Fibroblast of lung (primary cell): Measurements from ENCODE around the gene KATNA1. TPM values are rescaled to one million over a fixed set of nuclear protein-coding genes. Genes with fewer than 3 reads are reported as not detected.
"Not testable (repeated sequence)": the region's sequence is repeated elsewhere in the genome, so short reads cannot be mapped to it uniquely, and the experiment has no call there.

Source experiments
- DNase-seq, 2 donors: peaks; one replicate each; pipeline versions ENCODE4 v3.0.0 to v3.0.0-alpha.2; 2010; ENCODE audit warnings: low read depth in 2 of 2
- H2AFZ ChIP-seq: 2 replicates; pipeline ENCODE4 v1.5.1; 2012; ENCODE audit warnings: low read length, control low read depth, inconsistent platforms
- H3K27ac ChIP-seq: 2 replicates; pipeline ENCODE4 v1.5.1; 2011; ENCODE audit warnings: low read length, control low read depth; ENCODE audit not compliant: insufficient read depth
- H3K27me3 ChIP-seq: 2 replicates; pipeline ENCODE4 v1.5.1; 2011; ENCODE audit warnings: mild to moderate bottlenecking, low read length; ENCODE audit not compliant: control insufficient read depth, insufficient read depth
- H3K36me3 ChIP-seq: 2 replicates; pipeline ENCODE4 v1.5.1; 2011; ENCODE audit warnings: low read length; ENCODE audit not compliant: control insufficient read depth, insufficient read depth
- H3K4me1 ChIP-seq: 2 replicates; pipeline ENCODE4 v1.5.1; 2011; ENCODE audit warnings: low read length; ENCODE audit not compliant: control insufficient read depth, insufficient read depth; ENCODE audit errors: extremely low read depth
- H3K4me2 ChIP-seq: 2 replicates; pipeline ENCODE4 v1.5.1; 2011; ENCODE audit warnings: low read length, control low read depth; ENCODE audit not compliant: insufficient read depth; ENCODE audit errors: extremely low read depth
- H3K4me3 ChIP-seq, 4 experiments: fragments of 200-600 bp in 1 of 4; sonication (generic) in 1 of 4; replicated peaks in 1 of 4; 2 replicates each; pipeline ENCODE4 v1.5.1; 2011 to 2016; ENCODE audit warnings: low read length in 4 of 4, low read depth in 3 of 4, mild to moderate bottlenecking in 3 of 4, control low read depth in 2 of 4, inconsistent platforms in 1 of 4, mixed read lengths in 1 of 4; ENCODE audit not compliant: insufficient read depth in 1 of 4; ENCODE audit errors: control extremely low read depth in 1 of 4
- H3K79me2 ChIP-seq: 2 replicates; pipeline ENCODE4 v1.5.1; 2012; ENCODE audit warnings: mild to moderate bottlenecking, low read length, inconsistent platforms; ENCODE audit not compliant: control insufficient read depth, insufficient read depth
- H3K9ac ChIP-seq: 2 replicates; pipeline ENCODE4 v1.5.1; 2011; ENCODE audit warnings: mild to moderate bottlenecking, low read length, control low read depth; ENCODE audit not compliant: insufficient read depth
- H3K9me3 ChIP-seq: 2 replicates; pipeline ENCODE4 v1.5.1; 2012; ENCODE audit warnings: low read depth, low read length; ENCODE audit not compliant: control insufficient read depth, insufficient read depth
- H4K20me1 ChIP-seq: 2 replicates; pipeline ENCODE4 v1.5.1; 2011; ENCODE audit warnings: low read length; ENCODE audit not compliant: control insufficient read depth, insufficient read depth; ENCODE audit errors: extremely low read depth
- EZH2 ChIP-seq: IDR thresholded peaks from 2 replicates; pipeline ENCODE4 v1.5.1; 2012; ENCODE audit warnings: low read length, control low read depth, mild to moderate bottlenecking; ENCODE audit errors: missing control alignments
- polyA plus RNA-seq, 2 donors: library from polyadenylated mRNA; depleted of rRNA in 1 of 2; stranded (reverse) in 1 of 2; unstranded in 1 of 2; fragments of >200 nt; gene quantifications; 2 replicates each; pipeline ENCODE4 v1.2.1, GENCODE V29; 2011 to 2012; ENCODE audit warnings: missing spikeins in 1 of 2
- total RNA-seq: library from RNA; depleted of rRNA; stranded (reverse); fragments of >200 nt; gene quantifications from 2 replicates; pipeline ENCODE4 v1.2.1, GENCODE V29; 2014
- TF ChIP-seq, protein P1 (sequence below), 2 donors: IDR thresholded peaks in 1 of 2; conservative IDR thresholded peaks in 1 of 2; 1 replicate in 1 of 2; 2 replicates in 1 of 2; pipeline ENCODE4 v1.5.1; 2011 to 2012; ENCODE audit warnings: low read length in 2 of 2, control low read depth in 1 of 2, inconsistent platforms in 1 of 2, low read depth in 1 of 2, mild to moderate bottlenecking in 1 of 2

KATNA1 gene
- total and polyA plus RNA-seq, 2 donors (not counting 1 experiment from before 2014, with no cell fraction given), result 27.9 to 37.0 TPM

DNA sequence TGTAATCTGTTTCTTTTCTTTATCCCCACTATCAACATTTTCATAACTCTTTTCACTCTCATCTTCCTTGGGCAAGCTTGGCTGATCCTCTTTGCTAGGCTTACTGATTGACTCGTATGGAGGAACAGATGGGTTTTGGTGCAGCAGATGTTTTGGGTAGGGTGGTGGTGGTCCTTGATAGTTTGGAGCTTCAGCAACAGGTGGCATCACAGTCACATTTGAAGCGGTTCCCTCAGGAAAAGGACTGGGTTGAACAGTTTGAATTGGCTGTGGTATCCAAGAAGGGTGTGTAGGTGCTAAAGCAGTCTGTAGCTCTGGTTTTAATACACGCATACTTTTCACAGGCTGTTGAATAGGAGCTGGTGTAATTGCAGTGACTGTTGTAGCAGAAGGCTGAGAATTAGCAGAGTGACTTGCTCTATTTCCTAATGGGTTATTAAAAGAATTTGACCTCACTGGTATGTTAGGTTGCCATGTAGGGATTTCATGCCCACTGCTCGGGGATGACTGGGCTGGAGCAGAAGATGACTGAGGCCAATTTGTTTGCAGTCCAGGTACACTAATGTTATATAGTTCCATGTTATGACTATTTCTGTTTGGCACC, 34.8 kb upstream of the KATNA1 start:
- no peak for TF ChIP-seq EZH2
- TF ChIP-seq, protein P1, sequence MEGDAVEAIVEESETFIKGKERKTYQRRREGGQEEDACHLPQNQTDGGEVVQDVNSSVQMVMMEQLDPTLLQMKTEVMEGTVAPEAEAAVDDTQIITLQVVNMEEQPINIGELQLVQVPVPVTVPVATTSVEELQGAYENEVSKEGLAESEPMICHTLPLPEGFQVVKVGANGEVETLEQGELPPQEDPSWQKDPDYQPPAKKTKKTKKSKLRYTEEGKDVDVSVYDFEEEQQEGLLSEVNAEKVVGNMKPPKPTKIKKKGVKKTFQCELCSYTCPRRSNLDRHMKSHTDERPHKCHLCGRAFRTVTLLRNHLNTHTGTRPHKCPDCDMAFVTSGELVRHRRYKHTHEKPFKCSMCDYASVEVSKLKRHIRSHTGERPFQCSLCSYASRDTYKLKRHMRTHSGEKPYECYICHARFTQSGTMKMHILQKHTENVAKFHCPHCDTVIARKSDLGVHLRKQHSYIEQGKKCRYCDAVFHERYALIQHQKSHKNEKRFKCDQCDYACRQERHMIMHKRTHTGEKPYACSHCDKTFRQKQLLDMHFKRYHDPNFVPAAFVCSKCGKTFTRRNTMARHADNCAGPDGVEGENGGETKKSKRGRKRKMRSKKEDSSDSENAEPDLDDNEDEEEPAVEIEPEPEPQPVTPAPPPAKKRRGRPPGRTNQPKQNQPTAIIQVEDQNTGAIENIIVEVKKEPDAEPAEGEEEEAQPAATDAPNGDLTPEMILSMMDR (conservative IDR thresholded peaks at IDR 0.05 in 1 of 2, IDR thresholded peaks at IDR 0.05 in 1 of 2; ENCODE audit: low read depth in 1 of 2, low read length in 2 of 2), result no peak
- Histone ChIP-seq H3K4me3 (no peak overlapping the region), H3K9ac (no peak overlapping the region), H3K79me2 (no peaks in the 10 kb centered on the region), H3K27ac (no peak overlapping the region), H3K27me3 (no peaks in the 10 kb centered on the region), H3K36me3 (peaks cover 9% of the 10 kb centered on the region), H2AFZ (no peak overlapping the region), H3K9me3 (no peaks in the 10 kb centered on the region), H3K4me2 (no peak overlapping the region), H3K4me1 (no peaks in the 10 kb centered on the region), H4K20me1 (no peaks in the 10 kb centered on the region)
- DNase-seq, result no peak

DNA sequence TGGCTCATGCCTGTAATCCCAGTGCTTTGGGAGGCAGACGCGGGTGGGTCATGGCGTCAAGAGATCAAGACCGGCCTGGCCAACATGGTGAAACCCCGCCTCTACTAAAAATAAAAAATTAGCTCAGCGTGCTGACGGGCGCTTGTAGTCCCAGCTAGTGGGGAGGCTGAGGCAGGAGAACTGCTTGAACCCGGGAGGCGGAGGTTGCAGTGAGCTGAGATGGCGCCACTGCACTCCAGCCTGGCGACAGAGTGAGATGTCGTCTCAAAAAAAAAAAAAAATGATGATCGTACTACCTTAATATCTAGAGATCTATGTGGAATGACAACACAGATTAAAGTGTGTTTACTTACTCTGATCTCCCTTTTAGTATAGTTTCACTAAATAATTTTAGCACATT, 33.3 kb upstream of the KATNA1 start:
- H3K79me2 ChIP-seq, H3K9me3 ChIP-seq, H3K27ac ChIP-seq, DNase-seq, H3K36me3 ChIP-seq, H3K4me3 ChIP-seq, H4K20me1 ChIP-seq, H2AFZ ChIP-seq, H3K4me2 ChIP-seq, H3K4me1 ChIP-seq, H3K27me3 ChIP-seq, H3K9ac ChIP-seq: not testable (repeated sequence)

DNA sequence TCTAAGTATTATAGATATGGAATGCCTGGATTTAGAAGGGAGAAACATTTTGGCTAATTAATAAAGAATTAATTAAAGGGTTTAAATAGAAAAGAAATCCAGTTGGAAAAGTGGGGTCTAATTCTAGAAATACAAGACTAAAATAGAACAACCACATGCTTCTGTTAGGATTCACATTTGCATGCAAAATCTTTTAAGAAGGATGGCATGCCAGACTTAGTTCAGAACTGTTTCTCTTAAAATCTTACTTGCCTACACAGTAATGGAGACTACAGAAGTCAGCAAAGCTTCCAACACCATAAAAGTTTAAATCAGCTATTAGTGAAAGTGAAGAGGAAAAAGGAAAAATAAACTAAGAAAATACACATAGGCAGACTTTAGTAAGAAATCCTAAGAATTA, 32.7 kb upstream of the KATNA1 start:
- TF ChIP-seq EZH2, result no peak
- Histone ChIP-seq H3K79me2 (no peaks in the 10 kb centered on the region), H3K9ac (no peak overlapping the region), H3K4me3 (no peak overlapping the region), H2AFZ (no peak overlapping the region), H3K4me1 (no peaks in the 10 kb centered on the region), H3K27ac (no peak overlapping the region), H3K36me3 (peaks cover 12% of the 10 kb centered on the region), H3K27me3 (no peaks in the 10 kb centered on the region), H4K20me1 (no peaks in the 10 kb centered on the region), H3K9me3 (no peaks in the 10 kb centered on the region), H3K4me2 (no peak overlapping the region)
- no peak for DNase-seq

DNA sequence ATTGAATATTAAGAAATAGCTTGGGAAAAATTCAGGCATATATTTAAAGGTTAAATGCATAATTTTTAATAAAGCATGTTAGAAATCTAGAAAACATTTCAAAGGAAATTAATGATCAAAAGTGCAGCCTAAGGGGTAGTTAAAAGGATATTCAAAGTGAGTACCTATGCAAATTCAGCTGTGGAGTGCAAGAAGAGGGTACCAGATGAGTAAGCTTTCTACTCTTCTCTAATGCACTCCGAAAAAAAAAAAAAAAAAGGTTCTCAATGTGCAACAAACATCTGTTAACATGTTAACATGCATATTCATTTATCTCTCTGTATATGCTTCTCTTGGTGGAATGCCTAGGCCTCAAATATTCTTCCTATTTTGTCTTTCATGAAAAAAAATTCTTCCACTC, 32.0 kb upstream of the KATNA1 start:
- Histone ChIP-seq H3K9ac (no peak overlapping the region), H3K4me3 (no peak overlapping the region), H2AFZ (no peak overlapping the region), H3K27me3 (no peaks in the 10 kb centered on the region), H3K4me1 (no peaks in the 10 kb centered on the region), H3K79me2 (no peaks in the 10 kb centered on the region), H3K4me2 (no peak overlapping the region), H3K9me3 (no peaks in the 10 kb centered on the region), H3K27ac (no peak overlapping the region), H4K20me1 (no peaks in the 10 kb centered on the region), H3K36me3 (peaks cover 16% of the 10 kb centered on the region)
- DNase-seq, result no peak
- no peak for TF ChIP-seq EZH2
- TF ChIP-seq, protein P1 (conservative IDR thresholded peaks at IDR 0.05 in 1 of 2, IDR thresholded peaks at IDR 0.05 in 1 of 2; ENCODE audit: low read depth in 1 of 2, low read length in 2 of 2), result no peak

DNA sequence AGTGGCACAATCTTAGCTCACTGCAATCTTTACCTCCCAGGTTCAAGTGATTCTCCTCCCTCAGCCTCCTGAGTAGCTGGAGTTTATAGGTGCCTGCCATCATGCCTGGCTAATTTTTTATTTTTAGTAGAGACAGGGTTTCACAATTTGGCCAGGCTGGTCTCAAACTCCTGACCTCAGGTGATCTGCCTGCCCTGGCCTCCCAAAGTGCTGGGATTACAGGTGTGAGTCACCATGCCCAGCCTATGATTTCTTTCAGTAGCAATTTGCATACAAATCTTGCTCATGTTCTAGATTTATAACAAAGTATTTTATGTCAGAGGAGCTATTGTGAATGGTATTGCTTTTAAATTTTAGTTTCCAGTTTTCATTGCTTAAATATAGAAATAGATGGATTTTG, 23.8 kb upstream of the KATNA1 start:
- not testable (repeated sequence) for H3K9me3 ChIP-seq, H3K36me3 ChIP-seq, H3K27me3 ChIP-seq

More for the DNA sequence above, 23.8 kb upstream of the KATNA1 start:
- not testable (repeated sequence) for H3K79me2 ChIP-seq, H2AFZ ChIP-seq, H4K20me1 ChIP-seq, H3K4me1 ChIP-seq, H3K4me3 ChIP-seq, H3K27ac ChIP-seq, H3K9ac ChIP-seq, H3K4me2 ChIP-seq, DNase-seq
